ENCODE results near the gene AP1G1. TPM values are rescaled to one million over a fixed set of nuclear protein-coding genes. Genes with fewer than 3 reads are reported as not detected.

The AP1G1 gene
- total RNA-seq, 1 donor from 2014 or later, result 28.1 TPM

GRCh38 chr16:71771571-71771970 is 37.1 kb downstream of the AP1G1 start:
- intact Hi-C loops (cut with DNase I), result no loop called here
- DNase-seq (ENCODE audit: missing footprints) (no peak), ATAC-seq (no peak)

- DNase-seq (ENCODE audit: missing footprints) (no peak), ATAC-seq (no peak)
- intact Hi-C loops (cut with DNase I), result no loop called here
Measured at GRCh38 chr16:71769222-71769621, 39.4 kb downstream of the AP1G1 start.

GRCh38 chr16:71767060-71767900 is 41.4 kb downstream of the AP1G1 start:
- intact Hi-C loops (cut with DNase I), result no loop called here

GRCh38 chr16:71762186-71762585 is 46.4 kb downstream of the AP1G1 start:
- DNase-seq (ENCODE audit: missing footprints), result no peak
- intact Hi-C loops (cut with DNase I), result no loop called here
- no peak for ATAC-seq

More at GRCh38 chr16:71767060-71767900, 41.4 kb downstream of the AP1G1 start:
- ATAC-seq, result no peak
- DNase-seq (ENCODE audit: missing footprints), result no peak

GRCh38 chr16:71761097-71761496 is 47.5 kb downstream of the AP1G1 start:
- DNase-seq (ENCODE audit: missing footprints) (no peak), ATAC-seq (no peak)
- intact Hi-C loops (cut with DNase I), result no loop called here

- ATAC-seq, result peak; percentile 91
- intact Hi-C loops (cut with DNase I), result no loop called here
Measured at GRCh38 chr16:71758293-71758760, 50.3 kb downstream of the AP1G1 start.

GRCh38 chr16:71754652-71755051 is 54.0 kb downstream of the AP1G1 start:
- ATAC-seq, result no peak
- intact Hi-C loops (cut with DNase I), result no loop called here
- DNase-seq (ENCODE audit: missing footprints), result no peak

More at GRCh38 chr16:71758293-71758760, 50.3 kb downstream of the AP1G1 start:
- no peak for DNase-seq (ENCODE audit: missing footprints)

- ATAC-seq, result no peak
- intact Hi-C loops (cut with DNase I), result no loop called here
- DNase-seq (ENCODE audit: missing footprints), result no peak
Measured at GRCh38 chr16:71754108-71754507, 54.5 kb downstream of the AP1G1 start.

GRCh38 chr16:71748226-71748625 is 60.4 kb downstream of the AP1G1 start:
- no peak for ATAC-seq
- DNase-seq (ENCODE audit: missing footprints), result no peak
- intact Hi-C loops (cut with DNase I), result no loop called here

- DNase-seq (ENCODE audit: missing footprints) (no peak), ATAC-seq (no peak)
- intact Hi-C loops (cut with DNase I), result no loop called here
Measured at GRCh38 chr16:71746442-71747046, 62.1 kb downstream of the AP1G1 start.

GRCh38 chr16:71738855-71739254 is 69.8 kb downstream of the AP1G1 start:
- intact Hi-C loops (cut with DNase I), result no loop called here
- DNase-seq (ENCODE audit: missing footprints), result no peak
- no peak for ATAC-seq

- ATAC-seq (no peak), DNase-seq (ENCODE audit: missing footprints) (no peak)
- intact Hi-C loops (cut with DNase I), result no loop called here
Measured at GRCh38 chr16:71737501-71737900, 71.1 kb downstream of the AP1G1 start.

- ATAC-seq (no peak), DNase-seq (ENCODE audit: missing footprints) (no peak)
- intact Hi-C loops (cut with DNase I), result no loop called here
Measured at GRCh38 chr16:71734511-71734910, 74.1 kb downstream of the AP1G1 start.

GRCh38 chr16:71732587-71732986 is 76.0 kb downstream of the AP1G1 start:
- intact Hi-C loops (cut with DNase I), result no loop called here
- ATAC-seq (peak; percentile 37), DNase-seq (ENCODE audit: missing footprints) (no peak)

GRCh38 chr16:71727551-71728324 is 80.9 kb downstream of the AP1G1 start:
- DNase-seq (ENCODE audit: missing footprints), result no peak
- no peak for ATAC-seq
- intact Hi-C loops (cut with DNase I), result no loop called here

- intact Hi-C loops (cut with DNase I), result no loop called here
- DNase-seq (ENCODE audit: missing footprints) (no peak), ATAC-seq (no peak)
Measured at GRCh38 chr16:71726476-71727315, 81.9 kb downstream of the AP1G1 start.

GRCh38 chr16:71724320-71724751 is 84.3 kb downstream of the AP1G1 start, which contains the start of gene PHLPP2:
Gene PHLPP2, minus strand, starts transcription at chr16:71724701. Its CDS starts 9,906 bp downstream, at chr16:71714795.
- intact Hi-C loops (cut with DNase I), result no loop called here
- ATAC-seq (no peak), DNase-seq (ENCODE audit: missing footprints) (no peak)

- intact Hi-C loops (cut with DNase I), result no loop called here
- peak; percentile 90 for ATAC-seq
Measured at GRCh38 chr16:71723537-71724319, 84.9 kb downstream of the AP1G1 start.

More at GRCh38 chr16:71723537-71724319, 84.9 kb downstream of the AP1G1 start:
- DNase-seq (ENCODE audit: missing footprints), result peak; percentile 87
